Natural killer cell treated with Interleukin-12 subunit alpha and Interleukin-12 subunit beta and Interleukin-15 and Interleukin-18, amount 100 ng/mL, for 72 hours (primary cell): ENCODE results near the gene PIGX. TPM values are rescaled to one million over a fixed set of nuclear protein-coding genes. Genes with fewer than 3 reads are reported as not detected.

Source experiments
- ATAC-seq, 2 donors: fragments of 150-1000 bp; cut with Tn5 transposase in 1 of 2; sonication (Bioruptor Pico), chemical (Tn5 transposase) in 1 of 2; 2 replicates each; pipeline ENCODE4 v1.10.0; 2021
- DNase-seq: peaks from one replicate; pipeline ENCODE4 v3.0.0; 2022; ENCODE audit warnings: low spot score
- H3K27ac Mint-ChIP-seq, 2 donors: 1 replicate in 1 of 2; 2 replicates in 1 of 2; pipeline ENCODE4 v1.8.0; 2022; ENCODE audit warnings: mixed read lengths in 2 of 2, mild to moderate bottlenecking in 1 of 2, moderate library complexity in 1 of 2
- H3K27me3 Mint-ChIP-seq, 2 donors: 1 replicate in 1 of 2; 2 replicates in 1 of 2; pipeline ENCODE4 v1.8.0; 2022; ENCODE audit warnings: mixed read lengths in 2 of 2
- H3K36me3 Mint-ChIP-seq: one replicate; pipeline ENCODE4 v1.8.0; 2022; ENCODE audit warnings: mixed read lengths
- H3K4me1 Mint-ChIP-seq, 2 donors: 1 replicate in 1 of 2; 2 replicates in 1 of 2; pipeline ENCODE4 v1.8.0; 2022; ENCODE audit warnings: low read depth in 2 of 2, mixed read lengths in 2 of 2, mild to moderate bottlenecking in 1 of 2
- H3K4me3 Mint-ChIP-seq: one replicate; pipeline ENCODE4 v1.8.0; 2022; ENCODE audit warnings: mixed read lengths
- H3K9me3 Mint-ChIP-seq: 2 replicates; pipeline ENCODE4 v1.8.0; 2022; ENCODE audit warnings: mixed read lengths
- total RNA-seq, 2 donors: library from RNA; stranded (reverse); gene quantifications; one replicate each; pipeline ENCODE4 v1.2.3, GENCODE V29; 2022

The PIGX gene
- 10 to 100 TPM; 28.1 to 33.6 TPM for total RNA-seq

- ATAC-seq (peak; percentile 89 to 93), DNase-seq (peak; percentile 96)
- Mint-ChIP-seq H3K36me3 (no peaks in the 10 kb centered on the region), H3K4me1 (peaks cover 11 to 18% of the 10 kb centered on the region in 2 donors), H3K9me3 (no peaks in the 10 kb centered on the region), H3K4me3 (peak within 1 kb of the TSS; percentile 92), H3K27me3 (no peaks in the 10 kb centered on the region), H3K27ac (peak within 1 kb of the TSS; percentile 93 to 96)
Observed at GRCh38 chr3:196711838-196712513, at the start of gene PIGX, which contains the start of gene CEP19. TSS of gene PIGX (plus strand) at chr3:196712377. TSS of gene CEP19 (minus strand) at chr3:196712250. CDS start at chr3:196708657, 3,593 bp downstream.

DNA sequence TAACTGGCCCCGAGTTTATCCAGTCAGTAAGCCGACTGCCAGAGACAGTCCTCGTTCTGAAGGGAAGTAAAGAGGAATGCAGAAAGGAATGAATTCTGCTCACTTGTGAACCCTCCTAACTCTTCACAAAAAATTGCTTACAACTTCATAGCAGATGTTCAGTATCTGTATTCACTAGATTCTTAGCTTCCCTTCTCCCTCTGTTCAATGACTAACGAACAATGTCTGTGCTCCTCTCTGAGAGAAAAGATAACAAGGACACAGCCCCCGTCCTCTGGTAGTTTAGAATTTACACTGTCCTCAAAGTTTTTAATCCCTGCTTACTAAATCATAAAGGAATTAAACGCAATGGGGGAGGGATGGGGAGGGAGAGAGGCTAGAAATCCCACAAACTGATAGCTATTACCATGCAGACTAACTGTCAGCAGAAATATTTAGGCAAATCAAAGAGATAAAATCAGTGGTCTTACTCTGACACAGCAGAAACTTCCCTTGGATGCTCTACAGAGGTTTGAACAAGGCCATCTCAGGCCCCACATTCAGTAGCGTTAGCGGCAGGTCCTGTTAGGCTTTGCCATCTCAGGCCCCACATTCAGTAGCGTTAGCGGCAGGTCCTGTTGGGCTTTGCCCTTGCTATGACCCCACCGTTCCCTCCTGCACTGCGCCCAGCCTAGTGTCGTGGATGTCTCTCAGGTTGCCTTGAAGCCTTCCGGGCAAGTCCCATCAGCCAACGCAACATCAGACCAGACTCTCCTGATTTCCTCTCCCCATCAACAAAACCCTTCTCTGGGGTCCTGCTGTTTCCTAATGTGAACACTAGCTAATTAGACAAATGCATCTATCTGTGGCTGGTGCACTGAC is 49.2 kb upstream of the PIGX start:
- DNase-seq (no peak), ATAC-seq (no peak)
- H3K4me1 Mint-ChIP-seq, result peaks cover 0 to 9% of the 10 kb centered on the region in 2 donors
- no peaks in the 10 kb centered on the region for H3K9me3 Mint-ChIP-seq
- no peak overlapping the region for H3K4me3 Mint-ChIP-seq
- no peaks in the 10 kb centered on the region for H3K27me3 Mint-ChIP-seq
- peak overlapping the region in 1 of 2 donors; percentile 33 for H3K27ac Mint-ChIP-seq
- H3K36me3 Mint-ChIP-seq, result no peaks in the 10 kb centered on the region

GRCh38 chr3:196666001-196666867 is 45.9 kb upstream of the PIGX start:
- no peak for DNase-seq
- Mint-ChIP-seq H3K27me3 (no peaks in the 10 kb centered on the region), H3K4me1 (peaks cover 7 to 16% of the 10 kb centered on the region in 2 donors), H3K36me3 (no peaks in the 10 kb centered on the region), H3K27ac (no peak overlapping the region), H3K9me3 (no peaks in the 10 kb centered on the region), H3K4me3 (no peak overlapping the region)
- no peak for ATAC-seq

DNA sequence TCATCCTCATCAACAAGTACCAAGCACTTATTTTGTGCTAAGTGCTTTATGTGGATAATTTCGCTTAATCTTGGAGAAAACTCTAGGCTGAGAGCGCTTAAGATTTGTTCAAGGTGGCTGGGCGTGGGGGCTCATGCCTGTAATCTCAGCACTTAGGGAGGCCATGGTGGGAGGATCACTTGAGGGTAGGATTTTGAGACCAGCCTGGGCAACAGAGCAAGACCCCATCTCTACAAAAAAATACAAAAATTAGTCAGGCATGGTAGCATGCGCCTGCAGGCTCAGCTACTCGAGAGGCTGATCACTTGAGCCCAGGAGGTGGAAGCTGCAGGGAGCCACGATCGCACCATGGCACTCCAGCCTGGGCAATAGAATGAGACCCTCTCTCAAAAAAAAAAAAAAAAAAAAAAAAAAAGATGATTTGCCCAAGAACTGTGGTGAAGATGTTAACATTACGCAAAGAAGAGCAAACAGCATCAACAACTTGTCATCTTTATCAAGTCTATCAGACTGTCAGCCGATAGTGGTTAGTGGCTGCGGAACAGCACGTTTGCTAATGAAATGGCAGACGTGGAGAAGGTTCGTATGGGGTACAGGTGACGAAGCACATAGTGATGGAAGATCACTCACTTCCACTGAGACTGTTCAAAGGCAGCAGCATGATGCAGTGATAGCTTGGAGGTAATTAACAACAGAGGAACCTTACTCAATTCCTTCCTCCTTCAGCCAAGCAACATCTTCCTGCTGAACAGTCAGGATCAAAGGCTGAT is 44.9 kb upstream of the PIGX start:
- peak in 1 of 2 donors; percentile 57 for ATAC-seq
- no peak overlapping the region for H3K4me3 Mint-ChIP-seq
- peak overlapping the region in 1 of 2 donors; percentile 79 for H3K27ac Mint-ChIP-seq
- no peaks in the 10 kb centered on the region for H3K36me3 Mint-ChIP-seq
- no peak for DNase-seq
- peaks cover 7 to 16% of the 10 kb centered on the region in 2 donors for H3K4me1 Mint-ChIP-seq
- no peaks in the 10 kb centered on the region for H3K9me3 Mint-ChIP-seq
- no peaks in the 10 kb centered on the region for H3K27me3 Mint-ChIP-seq

DNA sequence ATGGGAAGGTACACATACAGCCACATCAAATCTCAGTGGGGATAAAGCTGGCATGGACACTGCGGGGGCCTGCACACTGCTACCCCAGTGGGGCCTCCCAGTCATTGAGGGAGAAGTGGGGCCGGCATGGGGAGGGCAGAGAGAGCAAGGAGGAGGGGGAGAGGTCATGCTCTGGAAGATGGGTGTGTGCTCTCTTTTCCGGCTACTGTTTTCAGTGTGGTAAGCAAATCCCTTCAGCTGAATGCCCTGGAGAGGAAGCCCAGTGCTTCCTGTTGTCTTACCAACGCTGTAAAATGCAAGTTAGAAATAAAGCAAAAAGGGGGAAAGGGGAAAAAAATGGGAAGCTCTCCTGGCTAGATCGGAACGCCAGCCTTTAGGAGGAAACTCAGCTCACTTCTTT is 41.8 kb upstream of the PIGX start:
- H3K4me3 Mint-ChIP-seq, result peak overlapping the region; percentile 46
- H3K9me3 Mint-ChIP-seq, result no peaks in the 10 kb centered on the region
- H3K27ac Mint-ChIP-seq, result peak overlapping the region; percentile 53 to 65
- no peaks in the 10 kb centered on the region for H3K36me3 Mint-ChIP-seq
- no peaks in the 10 kb centered on the region for H3K27me3 Mint-ChIP-seq
- DNase-seq (no peak), ATAC-seq (no peak)
- peaks cover 7 to 16% of the 10 kb centered on the region in 2 donors for H3K4me1 Mint-ChIP-seq

DNA sequence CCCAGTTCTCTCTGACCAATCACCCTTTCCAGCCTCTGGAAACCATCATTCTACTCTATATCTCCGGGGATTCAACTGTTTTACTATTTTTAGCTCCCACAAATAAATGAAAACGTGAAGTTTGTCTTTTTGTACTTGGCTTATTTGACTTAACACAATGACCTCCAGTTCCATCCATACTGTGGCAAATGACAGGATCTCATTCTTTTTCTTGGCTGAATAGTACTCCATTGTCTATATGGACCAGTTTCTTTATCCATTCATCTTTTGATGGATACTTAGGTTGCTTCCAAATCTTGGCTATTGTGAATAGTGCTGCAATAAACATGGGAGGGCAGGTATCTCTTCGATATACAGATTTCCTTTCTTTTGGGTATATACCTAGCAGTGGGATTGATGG is 38.5 kb upstream of the PIGX start:
- Mint-ChIP-seq H3K36me3 (no peaks in the 10 kb centered on the region), H3K4me3 (no peak overlapping the region)
- DNase-seq, result no peak

DNA sequence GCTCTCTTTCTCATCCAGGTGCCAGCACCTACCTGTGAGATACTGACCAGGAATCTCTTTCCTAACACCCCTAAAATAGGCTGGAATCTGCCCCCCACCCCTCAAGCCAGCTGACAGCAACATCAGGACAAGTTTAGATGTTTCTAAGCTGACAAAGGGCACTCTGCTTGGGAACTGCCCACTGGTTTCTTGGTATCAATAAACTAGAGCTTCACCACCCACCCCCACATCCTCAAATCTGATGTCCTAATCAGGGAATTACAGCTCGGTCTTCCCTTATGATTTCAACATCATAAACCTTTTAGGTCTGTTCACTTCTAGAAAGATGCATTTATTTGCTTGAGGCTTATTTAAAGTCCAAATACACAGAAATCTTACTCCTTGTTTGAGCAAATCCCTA is 34.8 kb upstream of the PIGX start:
- Mint-ChIP-seq H3K4me3 (no peak overlapping the region), H3K4me1 (peaks cover 10 to 15% of the 10 kb centered on the region in 2 donors), H3K9me3 (no peaks in the 10 kb centered on the region), H3K36me3 (no peaks in the 10 kb centered on the region), H3K27ac (peak overlapping the region in 1 of 2 donors; percentile 51), H3K27me3 (no peaks in the 10 kb centered on the region)
- no peak for DNase-seq
- no peak for ATAC-seq

More for the DNA sequence above, 38.5 kb upstream of the PIGX start:
- H3K27me3 Mint-ChIP-seq, result no peaks in the 10 kb centered on the region
- H3K4me1 Mint-ChIP-seq, result peaks cover 17 to 20% of the 10 kb centered on the region in 2 donors
- ATAC-seq, result no peak
- H3K27ac Mint-ChIP-seq, result no peak overlapping the region
- no peaks in the 10 kb centered on the region for H3K9me3 Mint-ChIP-seq

DNA sequence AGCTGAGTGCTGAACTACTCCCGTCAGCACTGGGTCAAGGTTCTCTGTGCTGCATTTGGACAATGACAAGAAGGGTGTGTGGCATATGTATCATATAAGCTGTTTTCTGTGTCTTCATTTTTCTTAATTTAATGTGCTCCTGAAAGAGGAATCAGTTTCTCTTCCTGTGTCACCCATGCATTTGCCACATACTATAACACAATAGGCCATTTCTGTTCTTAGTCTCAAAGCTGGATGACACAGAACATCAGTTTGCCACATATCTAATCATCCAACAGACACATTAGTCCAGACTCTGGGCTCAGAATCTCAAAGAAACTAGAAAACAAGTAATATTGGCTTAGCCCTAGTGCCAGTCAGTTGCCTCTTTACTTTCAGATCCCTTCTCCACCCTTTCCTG is 34.2 kb upstream of the PIGX start:
- no peak for DNase-seq
- Mint-ChIP-seq H3K27ac (peak overlapping the region in 1 of 2 donors; percentile 51), H3K4me1 (peaks cover 10 to 15% of the 10 kb centered on the region in 2 donors), H3K36me3 (no peaks in the 10 kb centered on the region), H3K9me3 (no peaks in the 10 kb centered on the region), H3K27me3 (no peaks in the 10 kb centered on the region), H3K4me3 (no peak overlapping the region)
- no peak for ATAC-seq

DNA sequence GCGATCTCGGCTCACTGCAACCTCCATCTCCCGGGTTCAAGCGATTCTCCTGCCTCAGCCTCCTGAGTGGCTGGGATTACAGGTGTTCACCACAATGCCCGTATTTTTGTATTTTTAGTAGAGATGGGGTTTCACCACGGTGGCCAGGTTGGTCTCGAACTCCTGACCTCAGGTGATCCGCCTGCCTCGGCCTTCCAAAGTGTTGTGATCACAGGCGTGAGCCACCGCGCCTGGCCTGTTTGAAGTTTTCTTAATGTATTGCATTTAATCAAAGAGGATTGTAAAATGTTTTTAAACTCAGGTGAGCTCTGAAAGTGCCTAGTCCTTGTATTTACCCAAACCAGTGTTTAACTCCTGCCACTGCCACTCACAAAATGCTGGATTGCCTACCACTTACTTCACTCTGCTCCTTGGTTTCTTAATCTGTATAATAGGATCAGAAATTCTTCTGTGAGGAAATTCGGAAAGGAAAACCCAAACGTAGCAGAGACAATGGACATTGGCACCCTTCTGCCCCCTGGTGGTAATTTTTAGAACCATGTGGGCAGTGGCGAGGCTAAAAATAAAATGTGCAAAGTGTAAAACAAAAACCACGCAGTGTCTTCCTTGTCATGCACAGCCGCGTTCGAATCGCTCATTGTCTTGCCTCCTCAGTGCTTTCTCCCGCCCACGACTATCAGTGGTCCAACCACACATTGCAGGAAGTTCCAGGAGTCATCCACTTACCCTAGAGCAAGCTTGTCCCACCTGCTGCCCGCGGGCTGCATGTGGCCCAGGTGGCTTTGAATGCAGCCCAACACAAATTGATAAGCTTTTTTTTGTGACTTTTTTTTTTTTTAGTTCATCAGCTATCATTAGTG is 27.4 kb upstream of the PIGX start:
- Mint-ChIP-seq H3K4me3 (peak overlapping the region; percentile 62), H3K27ac (peak overlapping the region; percentile 55 to 85), H3K4me1 (peaks cover 28 to 31% of the 10 kb centered on the region in 2 donors), H3K36me3 (no peaks in the 10 kb centered on the region), H3K27me3 (no peaks in the 10 kb centered on the region), H3K9me3 (no peaks in the 10 kb centered on the region)
- DNase-seq (peak; percentile 77), ATAC-seq (peak; percentile 84 to 89)

- DNase-seq (no peak), ATAC-seq (no peak)
- Mint-ChIP-seq H3K27ac (peak overlapping the region in 1 of 2 donors; percentile 16), H3K27me3 (no peaks in the 10 kb centered on the region), H3K4me1 (peaks cover 26 to 31% of the 10 kb centered on the region in 2 donors), H3K9me3 (no peaks in the 10 kb centered on the region), H3K4me3 (no peak overlapping the region), H3K36me3 (no peaks in the 10 kb centered on the region)
Observed at GRCh38 chr3:196686436-196686835, 25.7 kb upstream of the PIGX start.

DNA sequence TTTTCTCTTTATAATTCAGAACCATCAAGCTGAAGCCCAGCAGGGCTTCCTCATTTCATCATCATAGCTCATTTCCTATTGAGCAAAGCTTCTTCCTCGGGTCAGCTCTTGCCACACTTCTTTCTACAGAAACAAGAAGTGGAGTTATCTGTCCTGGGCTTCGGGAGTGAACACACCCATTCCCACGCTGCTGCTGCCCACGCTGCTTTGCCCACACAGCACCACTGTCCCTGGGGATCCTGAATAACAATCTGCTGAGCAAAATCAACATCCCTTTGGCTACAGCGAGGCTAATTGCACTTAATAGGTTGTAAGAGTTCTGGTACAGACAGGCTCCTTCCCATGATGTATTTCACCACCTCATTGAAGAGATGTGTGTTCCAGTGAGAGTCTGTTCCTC is 23.8 kb upstream of the PIGX start:
- Mint-ChIP-seq H3K36me3 (no peaks in the 10 kb centered on the region), H3K9me3 (no peaks in the 10 kb centered on the region), H3K27ac (peak overlapping the region; percentile 53 to 81), H3K4me1 (peaks cover 26 to 31% of the 10 kb centered on the region in 2 donors), H3K27me3 (no peaks in the 10 kb centered on the region), H3K4me3 (peak overlapping the region; percentile 33)
- ATAC-seq (peak; percentile 59 to 75), DNase-seq (no peak)
